Activated gamma-delta T cell treated with Interleukin-2 at 50 U/mL for 16 hours (primary cell): ENCODE measurements around the gene IRAK2.
"Not testable (repeated sequence)": the region's sequence is repeated elsewhere in the genome, so short reads cannot be mapped to it uniquely, and the experiment has no call there.

Experiments used
- DNase-seq: peaks from one replicate; pipeline ENCODE4 v3.0.0-alpha.2; 2020

IRAK2 gene, protein sequence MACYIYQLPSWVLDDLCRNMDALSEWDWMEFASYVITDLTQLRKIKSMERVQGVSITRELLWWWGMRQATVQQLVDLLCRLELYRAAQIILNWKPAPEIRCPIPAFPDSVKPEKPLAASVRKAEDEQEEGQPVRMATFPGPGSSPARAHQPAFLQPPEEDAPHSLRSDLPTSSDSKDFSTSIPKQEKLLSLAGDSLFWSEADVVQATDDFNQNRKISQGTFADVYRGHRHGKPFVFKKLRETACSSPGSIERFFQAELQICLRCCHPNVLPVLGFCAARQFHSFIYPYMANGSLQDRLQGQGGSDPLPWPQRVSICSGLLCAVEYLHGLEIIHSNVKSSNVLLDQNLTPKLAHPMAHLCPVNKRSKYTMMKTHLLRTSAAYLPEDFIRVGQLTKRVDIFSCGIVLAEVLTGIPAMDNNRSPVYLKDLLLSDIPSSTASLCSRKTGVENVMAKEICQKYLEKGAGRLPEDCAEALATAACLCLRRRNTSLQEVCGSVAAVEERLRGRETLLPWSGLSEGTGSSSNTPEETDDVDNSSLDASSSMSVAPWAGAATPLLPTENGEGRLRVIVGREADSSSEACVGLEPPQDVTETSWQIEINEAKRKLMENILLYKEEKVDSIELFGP

GRCh38 chr3:10164546-10165393, at the start of gene IRAK2:
Gene IRAK2 (plus strand): TSS chr3:10164919. CDS start chr3:10164955, 36 bp downstream.
- peak; percentile 51 for DNase-seq

- peak; percentile 92 for DNase-seq
Measured at GRCh38 chr3:10115326-10116137, 49.2 kb upstream of the IRAK2 start, which contains the start of gene BRK1. Gene BRK1 (plus strand): TSS chr3:10115675. CDS start chr3:10115702, 27 bp downstream.

DNA sequence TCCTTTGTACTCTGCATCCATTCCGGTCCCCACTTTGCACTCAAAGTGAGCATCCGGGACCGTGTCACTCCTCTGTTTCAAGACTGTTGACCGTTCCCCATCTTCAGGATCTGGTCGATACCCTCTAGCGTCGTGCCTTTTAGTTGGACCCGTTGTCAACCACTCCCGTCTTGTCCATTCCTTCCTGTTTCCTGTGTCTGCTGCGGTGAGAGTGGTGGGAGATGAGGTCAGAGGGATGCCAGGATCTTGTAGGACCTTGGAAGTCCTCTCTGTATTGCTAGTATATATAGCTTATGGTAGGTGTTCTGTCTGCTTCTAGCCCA, 48.6 kb upstream of the IRAK2 start:
- DNase-seq = no peak

GRCh38 chr3:10116928-10117327, 47.8 kb upstream of the IRAK2 start:
- DNase-seq = no peak

- no peak for DNase-seq
Measured at GRCh38 chr3:10119376-10119775, 45.3 kb upstream of the IRAK2 start.

DNA sequence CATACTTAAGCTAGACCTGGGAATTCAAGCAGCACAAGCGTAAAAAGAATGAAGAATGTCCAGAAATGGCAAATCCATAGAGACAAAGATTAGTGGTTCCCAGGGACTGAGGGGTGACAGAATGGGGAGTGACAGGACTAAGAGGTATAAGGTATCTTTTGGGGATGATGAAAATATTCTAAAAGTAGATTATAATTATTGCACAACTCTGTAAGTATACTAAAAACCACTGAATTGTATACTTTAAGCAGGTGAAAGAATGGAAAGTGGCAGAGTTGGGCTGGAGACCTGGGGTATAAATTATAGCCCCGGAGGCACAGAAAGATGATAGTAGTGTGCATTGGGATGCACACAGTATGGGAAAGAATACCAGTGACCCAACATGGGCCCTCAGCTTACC, 43.7 kb upstream of the IRAK2 start:
- no peak for DNase-seq

- no peak for DNase-seq
Measured at GRCh38 chr3:10122724-10123123, 42.0 kb upstream of the IRAK2 start.

DNA sequence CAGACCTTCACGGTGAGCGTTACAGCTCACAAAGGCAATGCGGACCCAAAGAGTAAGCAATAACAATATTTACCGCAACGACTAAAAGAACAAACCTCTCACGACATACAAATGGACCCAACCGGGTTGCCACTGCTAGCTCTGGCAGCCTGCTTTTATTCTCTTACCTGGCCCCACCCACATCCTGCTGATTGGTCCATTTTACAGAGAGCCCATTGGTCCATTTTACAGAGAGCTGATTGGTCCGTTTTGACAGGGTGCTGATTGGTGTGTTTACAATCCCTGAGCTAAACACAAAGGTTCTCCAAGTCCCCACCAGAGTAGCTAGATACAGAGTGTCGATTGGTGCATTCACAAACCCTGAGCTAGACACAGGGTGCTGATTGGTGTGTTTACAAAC, 28.8 kb upstream of the IRAK2 start:
- not testable (repeated sequence) for DNase-seq

- no peak for DNase-seq
Measured at GRCh38 chr3:10136426-10137005, 28.2 kb upstream of the IRAK2 start.

DNA sequence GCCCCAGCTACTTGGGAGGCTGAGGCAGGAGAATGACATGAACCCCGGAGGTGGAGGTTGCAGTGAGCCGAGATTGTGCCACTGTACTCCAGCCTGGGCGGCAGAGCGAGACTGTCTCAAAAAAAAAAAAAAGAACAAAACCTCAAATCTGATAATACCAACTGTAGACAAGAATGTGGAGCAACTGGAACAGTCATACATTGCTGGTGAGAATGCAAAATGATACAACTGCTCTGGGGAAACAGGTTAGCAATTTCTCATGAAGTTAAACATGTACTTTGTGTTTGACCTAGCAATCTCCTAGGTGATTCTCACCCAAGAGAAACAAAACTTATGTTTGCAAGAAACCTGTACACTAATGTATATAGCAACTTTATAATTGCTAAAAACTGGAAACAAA, 27.5 kb upstream of the IRAK2 start:
- DNase-seq = no peak

DNA sequence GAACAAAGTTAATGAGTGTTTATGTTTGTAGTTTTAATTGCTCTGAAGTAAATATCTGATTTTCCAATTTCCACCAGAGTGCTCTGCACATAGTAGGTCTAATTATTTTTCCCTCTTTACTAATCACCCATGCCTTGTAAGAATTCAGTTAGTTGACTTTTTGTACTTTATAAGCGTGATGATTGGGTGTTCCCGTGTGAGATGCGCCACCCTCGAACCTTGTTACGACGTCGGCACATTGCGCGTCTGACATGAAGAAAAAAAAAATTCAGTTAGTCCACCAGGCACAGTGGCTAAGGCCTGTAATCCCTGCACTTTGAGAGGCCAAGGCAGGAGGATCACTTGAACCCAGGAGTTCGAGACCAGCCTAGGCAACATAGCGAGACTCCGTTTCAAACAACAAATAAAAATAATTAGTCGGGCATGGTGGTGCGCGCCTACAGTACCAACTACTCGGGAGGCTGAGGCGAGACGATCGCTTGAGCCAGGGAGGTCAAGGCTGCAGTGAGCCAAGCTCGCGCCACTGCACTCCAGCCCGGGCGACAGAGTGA, 23.6 kb upstream of the IRAK2 start:
- no peak for DNase-seq

DNA sequence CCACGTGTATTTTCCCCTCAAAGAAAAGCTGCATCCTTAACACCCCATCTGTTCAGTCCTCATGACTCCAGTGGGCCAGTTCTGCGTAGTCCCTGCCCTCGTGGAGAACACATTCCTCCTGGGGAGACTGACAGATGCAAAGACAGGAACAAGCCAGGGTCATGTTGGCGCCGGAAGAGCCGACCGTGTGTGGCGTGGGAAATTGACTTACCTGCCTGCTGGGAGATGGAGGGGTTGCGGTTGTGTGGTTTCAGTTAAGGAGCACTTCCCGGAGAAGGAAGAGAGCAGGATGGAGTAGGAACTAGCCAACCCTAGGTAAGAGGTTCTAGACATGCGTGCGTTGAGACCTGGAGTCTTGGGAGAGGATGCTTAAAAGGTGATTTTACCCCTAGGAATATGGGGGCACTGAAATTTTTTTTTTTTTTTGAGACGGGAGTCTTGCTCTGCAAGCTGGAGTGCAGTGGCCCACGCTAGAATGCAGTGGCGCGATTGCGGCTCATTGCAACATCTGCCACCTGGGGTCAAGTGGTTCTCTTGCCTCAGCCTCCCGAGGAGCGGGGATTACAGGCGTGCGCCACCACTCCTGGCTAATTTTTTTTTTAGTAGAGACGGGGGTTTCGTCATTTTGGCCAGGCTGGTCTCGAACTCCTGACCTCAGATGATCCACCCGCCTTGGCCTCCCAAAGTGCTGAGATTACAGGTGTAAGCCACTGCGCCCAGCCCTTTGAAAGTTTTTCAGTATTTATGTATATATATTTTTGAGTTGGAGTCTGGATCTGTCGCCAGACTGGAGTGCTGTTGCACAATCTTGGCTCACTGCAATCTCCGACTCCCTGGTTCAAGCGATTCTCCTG, 21.8 kb upstream of the IRAK2 start:
- peak; percentile 7 for DNase-seq

- DNase-seq = no peak
Measured at GRCh38 chr3:10145685-10146084, 19.0 kb upstream of the IRAK2 start.

GRCh38 chr3:10149226-10149625, 15.5 kb upstream of the IRAK2 start:
- no peak for DNase-seq

- DNase-seq = no peak
Measured at GRCh38 chr3:10150987-10151386, 13.7 kb upstream of the IRAK2 start.

- no peak for DNase-seq
Measured at GRCh38 chr3:10154335-10155122, 10.2 kb upstream of the IRAK2 start.

DNA sequence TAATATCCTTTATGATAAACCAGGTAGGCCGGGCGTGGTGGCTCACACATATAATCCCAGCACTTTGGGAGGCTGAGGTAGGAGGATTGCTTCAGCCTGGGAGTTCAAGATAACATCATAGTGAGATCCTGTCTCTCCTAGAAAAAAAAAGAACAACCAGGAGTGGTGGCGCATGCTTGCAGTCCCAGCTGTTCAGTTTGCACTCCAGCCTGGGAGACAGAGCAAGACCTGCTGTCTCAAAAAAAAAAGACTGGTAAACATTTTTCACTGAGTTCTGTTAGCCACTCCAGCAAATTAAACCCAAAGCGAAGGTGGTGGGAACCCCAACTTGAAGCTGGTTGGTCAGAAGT, 9.6 kb upstream of the IRAK2 start:
- no peak for DNase-seq

GRCh38 chr3:10155658-10156057, 9.1 kb upstream of the IRAK2 start:
- DNase-seq = no peak

DNA sequence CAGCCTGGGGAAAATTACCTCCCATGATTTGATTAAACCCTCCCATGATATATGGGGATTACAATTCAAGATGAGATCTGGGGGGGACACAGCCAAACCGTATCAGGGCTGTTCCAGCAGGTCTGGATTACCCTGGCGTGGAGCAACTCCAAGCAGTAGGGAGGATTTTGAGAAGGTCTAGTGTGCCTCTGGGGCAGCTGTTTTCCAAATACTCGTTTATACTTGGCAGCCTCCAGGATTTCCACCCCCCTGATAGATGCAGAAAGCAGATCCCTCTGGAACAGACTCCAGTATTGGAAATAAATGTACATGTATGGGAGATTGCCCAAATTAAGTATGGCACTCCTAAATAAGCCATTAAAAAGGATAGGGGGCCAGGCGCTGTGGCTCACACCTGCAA, 7.7 kb upstream of the IRAK2 start:
- DNase-seq = no peak

DNA sequence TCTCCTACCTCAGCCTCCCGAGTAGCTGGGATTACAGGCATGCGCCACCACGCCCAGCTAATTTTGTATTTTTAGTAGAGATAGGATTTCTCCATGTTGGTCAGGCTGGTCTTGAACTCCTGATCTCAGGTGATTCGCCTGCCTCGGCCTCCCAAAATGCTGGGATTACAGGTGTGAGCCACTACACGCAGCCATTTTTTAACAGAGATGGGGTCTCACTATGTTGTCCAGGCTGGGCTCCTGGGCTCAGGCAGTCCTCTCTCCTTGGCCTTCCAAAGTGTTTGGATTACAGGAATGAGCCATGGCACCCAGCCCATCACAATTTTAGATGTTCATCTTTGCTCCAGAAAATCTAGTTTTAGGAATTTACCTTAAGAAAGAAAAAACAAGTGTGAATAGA, 6.2 kb upstream of the IRAK2 start:
- DNase-seq = not testable (repeated sequence)
